Endodermal cell (in vitro differentiated cells): ENCODE measurements around the gene ALDOA. TPM values are rescaled to one million over a fixed set of nuclear protein-coding genes. Genes with fewer than 3 reads are reported as not detected.
A peak's percentile ranks its signal among the peaks of the same experiment; 100 is the strongest.

ENCODE experiments used
- DNase-seq: peaks from one replicate; pipeline ENCODE4 v3.0.0-alpha.2; 2017
- H3K27ac ChIP-seq: 2 replicates; pipeline ENCODE4 v1.5.1; 2013; ENCODE audit warnings: mild to moderate bottlenecking, low read depth, low read length, moderate library complexity
- H3K27me3 ChIP-seq: 2 replicates; pipeline ENCODE4 v1.6.1; 2013; ENCODE audit warnings: mild to moderate bottlenecking, low read length, moderate library complexity; ENCODE audit not compliant: insufficient read depth, control insufficient read depth, poor library complexity, severe bottlenecking
- H3K36me3 ChIP-seq: 2 replicates; pipeline ENCODE4 v1.7.0; 2013; ENCODE audit warnings: mild to moderate bottlenecking, low read length, moderate library complexity; ENCODE audit not compliant: control insufficient read depth, insufficient read depth
- H3K4me1 ChIP-seq: one replicate; pipeline ENCODE4 v1.7.0; 2013; ENCODE audit warnings: low read length; ENCODE audit not compliant: control insufficient read depth, insufficient read depth
- H3K4me3 ChIP-seq: 2 replicates; pipeline ENCODE4 v1.5.1; 2013; ENCODE audit warnings: mild to moderate bottlenecking, low read length, moderate library complexity
- H3K9ac ChIP-seq: 2 replicates; pipeline ENCODE4 v1.6.1; 2013; ENCODE audit warnings: mild to moderate bottlenecking, low read length, moderate library complexity; ENCODE audit not compliant: poor library complexity, severe bottlenecking; ENCODE audit errors: extremely low read depth
- H3K9me3 ChIP-seq: 2 replicates; pipeline ENCODE4 v1.6.1; 2013; ENCODE audit warnings: mild to moderate bottlenecking, low read length, moderate library complexity; ENCODE audit not compliant: control insufficient read depth
- H3K27ac Mint-ChIP-seq: 2 replicates; pipeline ENCODE4 v1.8.0; 2020; ENCODE audit warnings: mixed read lengths
- H3K27me3 Mint-ChIP-seq: 2 replicates; pipeline ENCODE4 v1.8.0; 2021; ENCODE audit warnings: mild to moderate bottlenecking, mixed read lengths; ENCODE audit not compliant: insufficient read depth
- H3K36me3 Mint-ChIP-seq: 2 replicates; pipeline ENCODE4 v1.8.0; 2020; ENCODE audit warnings: low read depth, mixed read lengths
- H3K4me1 Mint-ChIP-seq: 2 replicates; pipeline ENCODE4 v1.8.0; 2020; ENCODE audit warnings: mixed read lengths
- H3K4me3 Mint-ChIP-seq: 2 replicates; pipeline ENCODE4 v1.8.0; 2020; ENCODE audit warnings: mild to moderate bottlenecking, moderate library complexity, mixed read lengths
- H3K9me3 Mint-ChIP-seq: 2 replicates; pipeline ENCODE4 v1.8.0; 2020; ENCODE audit warnings: mild to moderate bottlenecking, mixed read lengths
- CTCF ChIP-seq: fragments of 200-600 bp; sonication (generic); conservative IDR thresholded peaks from 2 replicates; pipeline ENCODE4 v1.5.0; 2021; ENCODE audit warnings: antibody characterized with exemption, mild to moderate bottlenecking
- WGBS, 2 experiments: methylation state at CpG; one replicate each; pipeline versions ENCODE4 v1.1.5 to v1.1.7; 2013; ENCODE audit warnings: missing lambda C conversion rate in 2 of 2, mixed read lengths in 1 of 2; ENCODE audit not compliant: insufficient coverage in 1 of 2, insufficient read length in 1 of 2; 5-methylcytosine and 5-hydroxymethylcytosine counted together
- total RNA-seq, 2 donors: library from RNA; stranded (reverse); fragmentation: NEBNext Ultra II Directional in 1 of 2; extraction: Animal tissue kit (Norgen Biotek cat#: 25700) in 1 of 2; gene quantifications; 2 replicates in 1 of 2; 3 replicates in 1 of 2; pipeline ENCODE4 v1.2.1, GENCODE V29; 2021

ALDOA gene
- total RNA-seq, 2 donors from 2014 or later, result 645 to 652 TPM

- peaks cover 10% of the 10 kb centered on the region for H3K27me3 Mint-ChIP-seq
- Histone ChIP-seq H3K27me3 (no peaks in the 10 kb centered on the region), H3K9me3 (no peaks in the 10 kb centered on the region), H3K27ac (no peak overlapping the region), H3K9ac (no peak overlapping the region), H3K4me1 (no peaks in the 10 kb centered on the region), H3K4me3 (no peak overlapping the region), H3K36me3 (peaks cover 3% of the 10 kb centered on the region)
- no peak overlapping the region for H3K27ac Mint-ChIP-seq
- WGBS, 2 experiments, result 30 to 35% methylated on average over 9 to 10 of the region's 10 CpGs
- no peaks in the 10 kb centered on the region for H3K9me3 Mint-ChIP-seq
- H3K36me3 Mint-ChIP-seq, result peaks cover 3% of the 10 kb centered on the region
- H3K4me3 Mint-ChIP-seq, result peak overlapping the region; percentile 72
- DNase-seq, result peak; percentile 95
- peak; percentile 84 for TF ChIP-seq CTCF
- H3K4me1 Mint-ChIP-seq, result peaks cover 4% of the 10 kb centered on the region
Measured at GRCh38 chr16:30054959-30055553, 10.5 kb upstream of the ALDOA start.

DNA sequence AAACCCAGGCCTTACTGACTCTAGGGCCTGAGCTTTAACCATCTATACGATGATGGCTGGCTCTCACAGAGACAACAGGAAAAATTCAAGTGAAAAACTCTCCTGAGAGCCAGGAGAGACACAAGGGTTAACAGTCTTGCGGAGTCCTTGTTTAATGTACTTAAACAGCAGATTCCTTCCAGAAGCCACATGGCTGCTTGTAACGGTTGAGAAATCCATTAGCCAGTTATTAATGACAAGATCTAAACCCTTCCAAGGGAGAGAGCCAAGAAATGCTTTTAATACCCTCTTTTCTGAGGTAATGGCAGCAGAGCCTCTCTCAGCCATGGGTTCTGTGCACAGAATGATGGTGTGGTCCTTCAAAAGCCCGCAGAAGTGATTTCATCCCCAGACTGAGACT is 5.2 kb upstream of the ALDOA start:
- no peak for DNase-seq
- peaks cover 7% of the 10 kb centered on the region for H3K36me3 Mint-ChIP-seq
- TF ChIP-seq CTCF, result no peak
- peaks cover 5% of the 10 kb centered on the region for H3K4me1 ChIP-seq
- no peaks in the 10 kb centered on the region for H3K9me3 ChIP-seq
- no peak overlapping the region for H3K4me3 Mint-ChIP-seq
- H3K36me3 ChIP-seq, result peaks cover 1% of the 10 kb centered on the region
- no peaks in the 10 kb centered on the region for H3K9me3 Mint-ChIP-seq
- no peak overlapping the region for H3K4me3 ChIP-seq
- H3K27ac Mint-ChIP-seq, result no peak overlapping the region
- no peaks in the 10 kb centered on the region for H3K27me3 Mint-ChIP-seq
- peaks cover 11% of the 10 kb centered on the region for H3K4me1 Mint-ChIP-seq
- no peak overlapping the region for H3K27ac ChIP-seq
- no peak overlapping the region for H3K9ac ChIP-seq
- WGBS, 2 experiments, result 93 to 96% methylated on average over 2 to 4 of the region's 4 CpGs
- no peaks in the 10 kb centered on the region for H3K27me3 ChIP-seq

GRCh38 chr16:30060836-30061554 is 4.6 kb upstream of the ALDOA start:
- Mint-ChIP-seq H3K9me3 (no peaks in the 10 kb centered on the region), H3K27me3 (no peaks in the 10 kb centered on the region), H3K36me3 (peaks cover 7% of the 10 kb centered on the region), H3K4me1 (peaks cover 11% of the 10 kb centered on the region), H3K27ac (no peak overlapping the region), H3K4me3 (no peak overlapping the region)
- no peaks in the 10 kb centered on the region for H3K36me3 ChIP-seq
- no peak for DNase-seq
- 84 to 100% methylated on average over 1 to 2 of the region's 2 CpGs for WGBS, 2 experiments
- H3K4me1 ChIP-seq, result peaks cover 5% of the 10 kb centered on the region
- H3K27me3 ChIP-seq, result no peaks in the 10 kb centered on the region
- no peak for TF ChIP-seq CTCF
- peak overlapping the region; percentile 11 for H3K27ac ChIP-seq
- no peak overlapping the region for H3K9ac ChIP-seq
- H3K4me3 ChIP-seq, result no peak overlapping the region
- no peaks in the 10 kb centered on the region for H3K9me3 ChIP-seq
